BJ (cell line): ENCODE data around the gene ADARB2. TPM values are rescaled to one million over a fixed set of nuclear protein-coding genes. Genes with fewer than 3 reads are reported as not detected.
"Not testable (repeated sequence)": the region's sequence is repeated elsewhere in the genome, so short reads cannot be mapped to it uniquely, and the experiment has no call there.

Experiments used
- CTCF ChIA-PET: fragments of 350-600 bp; formaldehyde crosslinking; extraction: SDS; loops from one replicate; lab custom pipeline; 2021; ENCODE audit warnings: antibody characterized with exemption, inconsistent platforms; lab: Yijun Ruan, JAX
- POLR2A ChIA-PET: fragments of 300-600 bp; sonication (Branson Sonifier 250); formaldehyde crosslinking; extraction: SDS; loops from one replicate; lab custom pipeline; 2021; ENCODE audit warnings: antibody characterized with exemption; lab: Charles Lee
- DNase-seq: peaks from one replicate; pipeline ENCODE4 v3.0.0-alpha.2; 2011; ENCODE audit warnings: low read depth
- H3K27me3 ChIP-seq: 2 replicates; pipeline ENCODE4 v1.6.0; 2011; ENCODE audit warnings: low read length; ENCODE audit not compliant: control insufficient read depth, insufficient read depth
- H3K36me3 ChIP-seq: 2 replicates; pipeline ENCODE4 v1.5.1; 2011; ENCODE audit warnings: low read length; ENCODE audit not compliant: control insufficient read depth, insufficient read depth
- H3K4me3 ChIP-seq: 2 replicates; pipeline ENCODE4 v1.5.1; 2011; ENCODE audit warnings: low read depth, mild to moderate bottlenecking, control low read depth, low read length
- CTCF ChIP-seq: IDR thresholded peaks from 2 replicates; pipeline ENCODE4 v1.5.1; 2011; ENCODE audit warnings: low read depth, mild to moderate bottlenecking, control low read depth, inconsistent platforms, low read length, moderate library complexity; ENCODE audit not compliant: insufficient read depth
- polyA plus RNA-seq: library from polyadenylated mRNA; depleted of rRNA; stranded (reverse); fragments of >200 nt; gene quantifications from 2 replicates; pipeline ENCODE4 v1.2.3, GENCODE V29; 2011

Gene ADARB2
- polyA plus RNA-seq, 1 experiment, result not detected

DNA sequence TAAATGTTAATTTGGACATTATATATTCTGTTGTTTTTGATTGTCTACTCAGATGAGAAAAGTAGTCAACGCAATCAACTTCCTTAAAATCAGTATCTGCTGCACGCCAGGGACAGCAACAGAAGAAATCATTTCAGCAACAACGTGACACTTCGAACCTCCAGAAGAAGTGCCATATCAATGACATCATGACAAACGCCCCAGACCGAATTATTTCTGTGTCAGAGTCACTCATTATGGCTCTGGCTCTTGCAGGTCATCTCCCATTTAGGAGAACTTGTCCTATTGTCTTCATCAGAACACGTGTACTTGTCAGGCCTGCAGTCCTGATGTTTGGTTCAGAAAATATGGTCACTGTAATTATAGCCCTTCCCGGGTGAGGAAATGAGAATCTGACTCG is 276.3 kb downstream of the ADARB2 start:
- TF ChIP-seq CTCF, result no peak
- Histone ChIP-seq H3K36me3 (no peaks in the 10 kb centered on the region), H3K27me3 (no peaks in the 10 kb centered on the region), H3K4me3 (no peak overlapping the region)
- POLR2A ChIA-PET, result no interaction called here
- DNase-seq, result no peak
- CTCF ChIA-PET, result no interaction called here

DNA sequence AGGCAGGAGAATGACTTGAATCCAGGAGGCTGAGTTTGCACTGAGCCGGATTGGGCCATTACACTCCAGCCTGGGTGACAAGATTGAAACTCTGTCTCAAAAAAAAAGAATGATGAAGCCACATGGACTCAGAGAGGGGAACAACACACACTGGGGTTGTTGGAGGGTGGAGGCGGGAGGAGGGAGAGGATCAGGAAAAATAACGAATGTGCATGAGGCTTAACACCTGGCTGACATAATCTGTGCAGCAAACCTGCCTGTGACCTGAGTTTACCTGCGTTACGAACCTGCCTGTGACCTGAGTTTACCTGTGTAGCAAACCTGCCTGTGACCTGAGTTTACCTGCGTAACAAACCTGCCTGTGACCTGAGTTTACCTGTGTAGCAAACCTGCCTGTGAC is 277.7 kb downstream of the ADARB2 start:
- POLR2A ChIA-PET, H3K36me3 ChIP-seq, DNase-seq, CTCF ChIA-PET, H3K4me3 ChIP-seq, H3K27me3 ChIP-seq: not testable (repeated sequence)

DNA sequence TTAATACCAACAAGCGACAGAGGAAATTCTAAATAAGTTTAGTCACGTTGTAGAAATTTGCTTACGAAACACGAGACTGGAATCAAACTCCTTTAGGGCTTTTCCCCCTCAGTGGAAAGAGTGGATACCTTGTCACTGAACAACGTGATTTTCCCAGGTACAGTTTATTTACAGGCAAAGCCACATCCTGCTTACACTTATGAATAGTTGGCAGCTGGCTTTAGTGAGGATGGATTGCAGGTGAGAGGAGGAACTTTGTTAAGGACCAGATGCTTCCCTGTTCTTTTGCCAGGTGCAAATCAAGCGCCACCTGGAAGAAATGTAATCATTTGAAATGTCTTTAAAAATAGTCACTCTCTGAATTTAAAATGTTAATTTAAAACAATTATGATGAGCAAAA is 282.4 kb downstream of the ADARB2 start:
- POLR2A ChIA-PET, result no interaction called here
- TF ChIP-seq CTCF, result no peak

DNA sequence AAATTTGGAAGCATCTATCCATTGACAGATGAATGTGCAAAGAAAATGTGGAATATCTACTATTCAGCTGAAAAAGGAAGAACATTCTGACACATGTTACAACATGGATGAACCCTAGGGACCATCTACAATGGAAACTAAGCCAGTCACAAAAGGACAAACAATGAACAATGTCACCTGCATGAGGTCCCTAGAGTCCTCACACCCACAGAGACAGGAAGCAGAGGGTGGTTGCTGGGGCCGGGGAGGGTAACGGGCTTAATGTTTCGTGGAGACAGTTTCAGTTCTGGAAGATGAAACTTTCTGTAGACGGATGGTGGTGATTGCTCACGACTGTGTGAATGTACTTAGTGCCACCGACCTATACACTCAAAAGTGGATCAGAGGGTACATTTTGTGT is 282.9 kb downstream of the ADARB2 start:
- H3K4me3 ChIP-seq, result no peak overlapping the region
- ChIA-PET CTCF (no interaction called here), POLR2A (no interaction called here)
- DNase-seq, result no peak
- H3K36me3 ChIP-seq, result no peaks in the 10 kb centered on the region
- H3K27me3 ChIP-seq, result no peaks in the 10 kb centered on the region
- no peak for TF ChIP-seq CTCF

More for the DNA sequence above, 282.4 kb downstream of the ADARB2 start:
- Histone ChIP-seq H3K27me3 (no peaks in the 10 kb centered on the region), H3K36me3 (no peaks in the 10 kb centered on the region), H3K4me3 (no peak overlapping the region)
- no peak for DNase-seq
- CTCF ChIA-PET, result no interaction called here

DNA sequence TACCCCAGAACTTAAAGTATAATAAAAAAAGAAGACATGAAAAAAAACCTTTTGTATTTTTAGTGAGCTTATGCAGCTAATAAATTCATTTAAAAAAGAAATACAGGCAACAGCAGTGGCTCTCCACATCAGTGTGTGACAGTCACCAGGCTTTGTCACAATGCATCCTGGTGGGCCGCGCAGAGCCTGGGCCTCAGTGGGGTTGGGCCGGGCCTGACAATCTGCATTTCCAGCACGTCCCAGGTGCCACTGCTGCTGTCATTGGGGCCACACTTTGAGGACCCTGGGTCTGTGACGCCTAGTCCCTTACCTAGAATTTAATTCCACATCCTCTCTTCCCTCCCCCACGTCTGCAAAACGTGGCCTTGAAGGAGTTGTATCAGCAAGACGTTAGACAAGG is 284.5 kb downstream of the ADARB2 start:
- ChIA-PET POLR2A (no interaction called here), CTCF (no interaction called here)
- no peak overlapping the region for H3K4me3 ChIP-seq
- TF ChIP-seq CTCF, result no peak
- no peaks in the 10 kb centered on the region for H3K36me3 ChIP-seq
- H3K27me3 ChIP-seq, result no peaks in the 10 kb centered on the region
- no peak for DNase-seq

- no peaks in the 10 kb centered on the region for H3K36me3 ChIP-seq
- H3K27me3 ChIP-seq, result no peaks in the 10 kb centered on the region
- no peak for TF ChIP-seq CTCF
- no peak for DNase-seq
- ChIA-PET CTCF (no interaction called here), POLR2A (no interaction called here)
- H3K4me3 ChIP-seq, result no peak overlapping the region
These were observed 285.4 kb downstream of the ADARB2 start for GRCh38 chr10:1451941-1452340.
